H1 (cell line): ENCODE results near the gene SNU13. TPM values are rescaled to one million over a fixed set of nuclear protein-coding genes. Genes with fewer than 3 reads are reported as not detected.

Experiments
- KDM4A ChIP-seq: IDR thresholded peaks from one replicate; pipeline ENCODE4 v1.7.1; 2012; ENCODE audit warnings: low read depth, mild to moderate bottlenecking, moderate library complexity, low read length, inconsistent platforms; ENCODE audit not compliant: severe bottlenecking
- SIN3A ChIP-seq, 2 experiments: IDR thresholded peaks in 1 of 2; conservative IDR thresholded peaks in 1 of 2; 2 replicates each; pipeline ENCODE4 v1.6.1; 2011 to 2012; ENCODE audit warnings: low read length in 2 of 2, improper control_type of control experiment in 1 of 2, low read depth in 1 of 2, mild to moderate bottlenecking in 1 of 2
- SP1 ChIP-seq: IDR thresholded peaks from 2 replicates; pipeline ENCODE4 v1.6.1; 2011; ENCODE audit warnings: low read depth, low read length
- polyA plus RNA-seq, 7 experiments: library from polyadenylated mRNA; depleted of rRNA in 3 of 7; stranded (reverse) in 5 of 7; unstranded in 2 of 7; fragments of >200 nt in 5 of 7; fragments of 200-250 nt in 2 of 7; gene quantifications; 1 replicate in 5 of 7; 2 replicates in 1 of 7; 4 replicates in 1 of 7; pipeline versions ENCODE4 v1.2.1 to v1.2.3, GENCODE V29; 2011 to 2013; ENCODE audit warnings: missing spikeins in 2 of 7, mixed read lengths in 2 of 7
- total RNA-seq: library from RNA; stranded (reverse); fragmentation: NEBNext Ultra II Directional; extraction: Animal tissue kit (Norgen Biotek cat#: 25700); gene quantifications from 2 replicates; pipeline ENCODE4 v1.2.1, GENCODE V29; 2021

SNU13 gene
- total and polyA plus RNA-seq, 2 of the 8 experiments (the other 6 are each of a cell fraction or from before 2014, with no cell fraction given), result 241 to 281 TPM

DNA sequence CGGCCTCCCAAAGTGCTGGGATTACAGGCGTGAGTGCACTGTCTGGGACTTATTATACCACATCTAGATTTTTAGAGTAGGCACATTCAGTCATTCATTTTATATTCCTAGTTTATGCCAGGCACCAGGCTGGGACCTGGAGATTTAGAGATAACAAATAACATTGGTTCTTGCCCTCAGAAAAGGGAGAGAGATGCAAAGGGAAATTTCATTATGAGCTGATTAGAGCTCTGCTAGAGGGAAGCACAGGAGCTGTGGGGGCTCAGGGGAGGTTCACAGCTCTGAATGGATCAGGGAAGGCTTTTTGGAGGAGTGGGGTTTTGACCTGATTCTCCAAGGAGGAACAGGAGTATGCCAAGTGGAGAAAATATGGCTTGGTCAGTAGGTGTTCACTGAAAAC is 42.9 kb upstream of the SNU13 start (continued):
- TF ChIP-seq SIN3A (conservative IDR thresholded peaks at IDR 0.05 in 1 of 2, IDR thresholded peaks at IDR 0.05 in 1 of 2; ENCODE audit: low read depth in 1 of 2, low read length in 2 of 2) (no peak), KDM4A (no peak), SP1 (no peak)
- TF ChIP-seq, all 59 proteins: peak for 0
